ENCODE data around the gene SNRNP70.
"Not testable (repeated sequence)": the region's sequence is repeated elsewhere in the genome, so short reads cannot be mapped to it uniquely, and the experiment has no call there.

SNRNP70 gene

GRCh38 chr19:49120325-49120683 is 35.1 kb downstream of the SNRNP70 start:
- no peak for DNase-seq (ENCODE audit: low read depth)

- DNase-seq (ENCODE audit: low read depth): no peak
Measured at GRCh38 chr19:49120868-49121267, 35.6 kb downstream of the SNRNP70 start.

- not testable (repeated sequence) for DNase-seq (ENCODE audit: low read depth)
Measured at GRCh38 chr19:49121841-49122240, 36.6 kb downstream of the SNRNP70 start.

DNA sequence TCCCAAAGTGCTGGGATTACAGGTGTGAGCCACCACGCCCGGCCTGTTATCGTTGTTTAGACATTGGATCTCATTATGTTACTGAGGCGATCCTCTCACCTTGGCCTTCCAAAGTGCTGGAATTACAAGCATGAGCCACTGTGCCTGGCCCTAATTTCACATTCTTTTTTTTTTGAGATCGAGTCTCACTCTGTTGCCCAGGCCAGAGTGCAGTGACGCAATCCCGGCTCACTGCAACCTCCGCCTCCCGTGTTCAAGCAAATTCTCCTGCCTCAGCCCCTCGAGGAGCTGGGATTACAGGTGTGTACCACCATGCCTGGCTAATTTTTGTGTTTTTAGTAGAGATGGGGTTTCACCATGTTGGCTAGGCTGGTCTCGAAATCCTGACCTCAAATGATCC is 38.0 kb downstream of the SNRNP70 start:
- not testable (repeated sequence) for DNase-seq (ENCODE audit: low read depth)

- DNase-seq (ENCODE audit: low read depth): no peak
Measured at GRCh38 chr19:49125025-49125731, 39.9 kb downstream of the SNRNP70 start.

- DNase-seq (ENCODE audit: low read depth): no peak
Measured at GRCh38 chr19:49126575-49126974, 41.3 kb downstream of the SNRNP70 start.

- DNase-seq (ENCODE audit: low read depth): not testable (repeated sequence)
Measured at GRCh38 chr19:49127225-49127624, 42.0 kb downstream of the SNRNP70 start.

DNA sequence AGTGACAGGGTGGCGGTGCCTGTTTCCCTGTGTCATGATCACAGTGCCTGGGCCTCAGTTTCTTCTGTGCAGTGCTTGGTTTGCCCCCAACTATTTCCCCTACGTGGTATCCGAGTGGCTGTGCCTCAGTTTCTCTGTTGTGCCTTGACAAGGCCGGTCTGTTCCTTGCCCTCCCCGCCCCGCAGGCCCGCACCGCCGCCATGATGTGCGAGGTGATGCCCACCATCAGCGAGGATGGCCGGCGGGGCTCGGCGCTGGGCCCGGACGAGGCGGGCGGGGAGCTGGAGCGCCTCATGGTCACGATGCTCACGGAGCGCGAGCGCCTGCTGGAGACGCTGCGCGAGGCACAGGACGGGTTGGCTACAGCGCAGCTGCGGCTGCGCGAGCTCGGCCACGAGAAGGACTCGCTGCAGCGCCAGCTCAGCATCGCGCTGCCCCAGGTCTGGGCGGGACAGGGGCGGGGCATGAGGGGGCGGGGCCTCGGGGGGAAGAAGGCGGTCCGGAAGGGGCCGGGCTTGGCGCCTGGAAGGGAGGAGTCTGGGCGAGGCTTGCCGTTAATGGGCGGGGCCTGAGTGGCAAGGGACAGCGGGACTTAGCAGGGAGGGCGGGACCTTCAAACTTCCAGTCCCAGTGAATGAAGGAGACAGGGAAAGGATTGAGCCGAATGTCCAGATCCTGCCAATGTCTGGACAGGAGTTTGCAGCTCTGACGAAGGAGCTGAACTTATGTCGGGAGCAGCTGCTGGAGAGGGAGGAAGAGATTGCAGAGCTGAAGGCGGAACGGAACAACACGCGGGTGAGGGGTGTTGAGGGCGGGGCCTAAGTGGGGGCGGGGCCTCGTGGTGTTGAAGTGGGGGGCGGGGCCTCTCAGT is 42.7 kb downstream of the SNRNP70 start:
- peak; percentile 96 for DNase-seq (ENCODE audit: low read depth)

- no peak for DNase-seq (ENCODE audit: low read depth)
Measured at GRCh38 chr19:49128545-49129237, 43.4 kb downstream of the SNRNP70 start.

DNA sequence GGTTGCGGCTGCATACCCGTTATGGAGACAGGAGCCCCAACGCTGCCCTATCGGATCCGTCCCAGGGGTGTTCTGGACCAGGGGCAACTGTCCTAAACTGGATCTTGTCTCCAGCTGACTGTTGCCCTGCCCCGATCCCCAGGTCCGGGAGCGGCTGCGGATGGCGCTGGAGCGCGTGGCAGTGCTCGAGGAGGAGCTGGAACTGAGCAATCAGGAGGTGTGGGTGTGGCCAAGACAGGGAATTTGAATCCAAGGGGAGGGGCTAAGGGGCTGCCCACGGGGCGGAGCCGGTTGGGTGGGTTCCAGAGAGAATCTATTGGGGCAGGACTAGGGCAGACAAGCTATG is 44.0 kb downstream of the SNRNP70 start:
- no peak for DNase-seq (ENCODE audit: low read depth)

DNA sequence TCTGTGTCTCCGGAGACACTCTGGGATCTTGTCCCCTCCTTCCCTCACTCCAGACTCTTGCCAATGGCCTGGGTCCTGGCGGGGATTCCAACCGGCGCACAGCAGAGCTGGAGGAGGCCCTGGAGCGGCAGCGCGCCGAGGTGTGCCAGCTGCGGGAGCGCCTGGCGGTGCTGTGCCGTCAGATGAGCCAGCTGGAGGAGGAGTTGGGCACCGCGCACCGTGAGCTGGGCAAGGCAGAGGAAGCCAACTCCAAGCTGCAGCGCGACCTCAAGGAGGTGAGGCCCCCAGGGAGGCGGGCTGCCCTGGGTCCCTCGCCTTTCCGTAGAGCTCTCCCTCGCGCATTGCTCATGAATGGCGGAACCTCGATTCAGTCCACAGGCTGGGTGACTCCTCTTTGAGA is 45.1 kb downstream of the SNRNP70 start:
- DNase-seq (ENCODE audit: low read depth): no peak

DNA sequence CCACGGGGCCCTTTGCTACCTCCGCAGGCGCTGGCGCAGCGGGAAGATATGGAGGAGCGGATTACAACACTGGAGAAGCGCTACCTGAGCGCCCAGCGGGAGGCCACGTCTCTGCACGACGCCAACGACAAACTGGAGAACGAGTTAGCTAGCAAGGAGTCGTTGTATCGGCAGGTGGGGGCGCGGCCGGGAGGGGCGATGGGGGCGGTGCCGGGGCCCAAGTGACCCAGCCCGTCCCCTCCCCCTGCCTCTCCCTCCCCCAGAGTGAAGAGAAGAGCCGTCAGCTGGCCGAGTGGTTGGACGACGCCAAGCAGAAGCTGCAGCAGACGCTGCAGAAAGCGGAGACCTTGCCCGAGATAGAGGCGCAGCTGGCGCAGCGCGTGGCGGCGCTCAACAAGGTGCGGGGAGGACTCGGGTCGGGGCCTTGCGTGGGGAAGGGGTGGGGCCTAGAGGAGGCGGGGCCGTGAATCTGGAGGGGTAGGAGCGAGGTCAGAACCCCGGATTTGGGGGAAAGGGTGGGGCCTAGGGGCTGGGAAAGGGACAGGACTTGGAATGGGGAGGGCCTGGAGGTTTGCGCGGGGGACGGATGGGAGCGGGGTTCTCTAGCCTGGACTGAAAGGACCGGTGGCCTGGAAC is 47.8 kb downstream of the SNRNP70 start:
- DNase-seq (ENCODE audit: low read depth): no peak

GRCh38 chr19:49133621-49134454 is 48.6 kb downstream of the SNRNP70 start:
- DNase-seq (ENCODE audit: low read depth): no peak

- no peak for DNase-seq (ENCODE audit: low read depth)
Measured at GRCh38 chr19:49135686-49136085, 50.4 kb downstream of the SNRNP70 start.

- no peak for DNase-seq (ENCODE audit: low read depth)
Measured at GRCh38 chr19:49136771-49137171, 51.5 kb downstream of the SNRNP70 start.

GRCh38 chr19:49140951-49141350 is 55.7 kb downstream of the SNRNP70 start:
- no peak for DNase-seq (ENCODE audit: low read depth)

- no peak for DNase-seq (ENCODE audit: low read depth)
Measured at GRCh38 chr19:49141352-49141751, 56.1 kb downstream of the SNRNP70 start.

- DNase-seq (ENCODE audit: low read depth): peak; percentile 65
Measured at GRCh38 chr19:49142866-49143335, 57.6 kb downstream of the SNRNP70 start.

DNA sequence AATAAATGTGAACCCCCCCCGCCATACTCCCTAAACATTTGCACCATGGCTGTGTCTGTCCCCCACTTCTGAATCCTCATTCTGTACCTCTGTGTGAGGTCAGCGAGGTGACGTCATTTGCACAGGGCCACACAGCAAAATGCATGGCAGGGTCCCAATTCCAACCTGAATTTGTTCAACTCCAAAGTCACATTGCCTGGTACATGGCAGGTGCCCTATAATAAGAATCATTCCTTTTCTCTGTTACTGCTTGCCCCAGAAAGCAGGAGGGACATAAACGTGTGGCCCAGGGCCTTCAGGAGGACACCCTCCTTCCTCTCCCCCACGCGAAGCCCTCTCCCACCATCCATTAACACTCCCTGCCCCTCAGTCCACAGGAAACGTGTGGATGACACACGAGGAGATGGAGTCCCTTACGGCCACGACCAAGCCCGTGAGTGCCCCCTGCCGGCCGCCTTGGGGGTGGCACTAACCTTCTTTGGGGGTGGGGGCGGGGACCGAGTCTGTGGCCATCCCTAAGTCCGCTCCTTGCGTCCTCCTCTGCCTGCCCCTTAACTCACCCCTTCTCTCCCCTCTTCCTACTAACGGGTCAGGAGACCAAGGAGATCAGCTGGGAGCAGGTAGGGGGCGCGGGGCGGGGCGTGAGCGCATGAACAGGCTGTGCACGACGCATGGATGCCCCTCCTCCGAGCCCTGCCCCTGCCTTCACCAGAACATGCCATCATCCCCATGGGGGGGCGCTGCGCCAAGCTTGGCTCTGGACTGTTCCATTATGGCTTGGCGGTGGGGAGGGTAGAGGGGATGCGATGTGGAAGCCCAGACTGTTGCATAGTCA is 60.5 kb downstream of the SNRNP70 start:
- peak; percentile 51 for DNase-seq (ENCODE audit: low read depth)

DNA sequence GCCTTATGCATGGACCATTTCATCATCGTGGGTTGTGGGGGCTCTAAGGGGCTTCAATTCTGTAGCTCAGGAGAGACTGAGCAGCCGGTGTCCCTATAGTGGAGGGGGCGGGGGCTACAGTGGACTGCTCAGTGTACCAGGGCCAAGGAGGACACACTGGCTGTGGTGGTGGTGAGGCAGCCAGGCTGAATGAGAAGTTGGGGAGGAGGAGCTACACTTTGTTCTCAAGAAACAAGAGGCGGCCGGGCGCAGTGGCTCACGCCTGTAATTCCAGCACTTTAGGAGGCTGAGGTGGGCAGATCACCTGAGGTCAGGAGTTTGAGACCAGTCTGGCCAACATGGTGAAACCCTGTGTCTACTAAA is 61.1 kb downstream of the SNRNP70 start:
- not testable (repeated sequence) for DNase-seq (ENCODE audit: low read depth)

Measured in HS-27A (cell line).